ENCODE data around the gene CCDC51. TPM values are rescaled to one million over a fixed set of nuclear protein-coding genes. Genes with fewer than 3 reads are reported as not detected.

CCDC51 gene
- total and polyA plus RNA-seq, 2 of the 13 experiments (the other 11 are each of a cell fraction or from before 2014, with no cell fraction given): 18.1 to 29.4 TPM

DNA sequence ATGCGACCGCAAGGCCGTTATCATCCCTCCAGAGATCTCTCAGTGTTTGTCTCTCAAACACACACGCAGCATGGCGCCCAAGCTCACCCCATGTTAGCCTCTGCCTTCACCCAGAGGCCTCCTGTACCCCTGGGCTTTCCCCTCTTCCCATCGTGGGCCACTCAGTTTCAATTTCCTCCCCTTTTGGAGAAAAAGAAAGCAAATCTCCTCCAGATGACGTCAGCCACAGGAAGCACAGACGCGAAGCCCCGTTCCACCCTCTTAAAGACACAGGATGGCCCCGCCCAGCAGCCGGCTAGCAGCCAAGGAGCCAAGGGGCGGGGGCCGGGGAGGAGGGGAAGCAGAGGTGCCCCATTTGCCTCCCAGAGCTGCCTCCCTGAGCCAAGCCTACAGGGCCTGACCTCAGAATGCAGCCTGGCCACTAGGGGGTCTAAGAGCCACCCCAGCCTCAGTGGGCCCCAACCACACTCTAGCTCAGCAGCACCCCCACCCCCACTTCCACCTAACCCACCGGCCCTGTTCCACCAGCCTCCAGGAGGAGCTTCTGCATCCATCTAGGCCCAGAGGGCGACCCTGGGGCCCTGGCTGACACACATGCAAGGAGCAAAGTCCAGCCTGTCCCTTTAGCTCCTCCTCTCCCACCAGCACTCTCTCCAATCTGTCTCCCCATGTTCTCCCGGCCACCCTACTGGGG is 33.2 kb upstream of the CCDC51 start (continued):
- TF ChIP-seq, protein P1, sequence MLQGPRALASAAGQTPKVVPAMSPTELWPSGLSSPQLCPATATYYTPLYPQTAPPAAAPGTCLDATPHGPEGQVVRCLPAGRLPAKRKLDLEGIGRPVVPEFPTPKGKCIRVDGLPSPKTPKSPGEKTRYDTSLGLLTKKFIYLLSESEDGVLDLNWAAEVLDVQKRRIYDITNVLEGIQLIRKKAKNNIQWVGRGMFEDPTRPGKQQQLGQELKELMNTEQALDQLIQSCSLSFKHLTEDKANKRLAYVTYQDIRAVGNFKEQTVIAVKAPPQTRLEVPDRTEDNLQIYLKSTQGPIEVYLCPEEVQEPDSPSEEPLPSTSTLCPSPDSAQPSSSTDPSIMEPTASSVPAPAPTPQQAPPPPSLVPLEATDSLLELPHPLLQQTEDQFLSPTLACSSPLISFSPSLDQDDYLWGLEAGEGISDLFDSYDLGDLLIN (CRISPR knock-in tag; IDR thresholded peaks at IDR 0.05; ENCODE audit: borderline replicate concordance): no peak
- TF ChIP-seq HMG20A (CRISPR knock-in tag; IDR thresholded peaks at IDR 0.05; ENCODE audit: borderline replicate concordance) (peak; percentile 22; the same call in 1 of the 2 replicates), ZNF460 (CRISPR knock-in tag; IDR thresholded peaks at IDR 0.05; ENCODE audit: borderline replicate concordance) (no peak), ZNF660 (CRISPR knock-in tag; IDR thresholded peaks at IDR 0.05; ENCODE audit: borderline replicate concordance, low read depth) (no peak), HCFC1 (IDR thresholded peaks at IDR 0.05; ENCODE audit: low read depth, low read length) (no peak), PHB2 (IDR thresholded peaks at IDR 0.05; ENCODE audit: partially characterized antibody) (no peak), ZNF136 (CRISPR knock-in tag; IDR thresholded peaks at IDR 0.05; ENCODE audit: low read depth) (no peak), SUZ12 (IDR thresholded peaks at IDR 0.05; ENCODE audit: low read depth, low read length) (no peak), HNRNPLL (IDR thresholded peaks at IDR 0.05; ENCODE audit: low read depth, low read length, poor library complexity, severe bottlenecking) (no peak), ELF3 (CRISPR knock-in tag; IDR thresholded peaks at IDR 0.05) (peak; percentile 10; the same call in 1 of the 2 replicates), STAG1 (CRISPR knock-in tag; IDR thresholded peaks at IDR 0.05) (peak; percentile 22; the same call in 1 of the 2 replicates), ZNF451 (CRISPR knock-in tag; IDR thresholded peaks at IDR 0.05) (no peak), SAP130 (CRISPR knock-in tag; IDR thresholded peaks at IDR 0.05; ENCODE audit: low read depth) (peak; percentile 74), ZNF749 (CRISPR knock-in tag; IDR thresholded peaks at IDR 0.05; ENCODE audit: borderline replicate concordance) (0 out of 2 replicates have a peak, but pooled peaks have one; percentile 52), SCMH1 (CRISPR knock-in tag; IDR thresholded peaks at IDR 0.05; ENCODE audit: borderline replicate concordance) (no peak), ARNT2 (CRISPR knock-in tag; IDR thresholded peaks at IDR 0.05; ENCODE audit: low read depth) (no peak), ARID2 (CRISPR knock-in tag; IDR thresholded peaks at IDR 0.05; ENCODE audit: borderline replicate concordance) (no peak), KLF13 (CRISPR knock-in tag; IDR thresholded peaks at IDR 0.05) (no peak)
- TF ChIP-seq, protein P2, sequence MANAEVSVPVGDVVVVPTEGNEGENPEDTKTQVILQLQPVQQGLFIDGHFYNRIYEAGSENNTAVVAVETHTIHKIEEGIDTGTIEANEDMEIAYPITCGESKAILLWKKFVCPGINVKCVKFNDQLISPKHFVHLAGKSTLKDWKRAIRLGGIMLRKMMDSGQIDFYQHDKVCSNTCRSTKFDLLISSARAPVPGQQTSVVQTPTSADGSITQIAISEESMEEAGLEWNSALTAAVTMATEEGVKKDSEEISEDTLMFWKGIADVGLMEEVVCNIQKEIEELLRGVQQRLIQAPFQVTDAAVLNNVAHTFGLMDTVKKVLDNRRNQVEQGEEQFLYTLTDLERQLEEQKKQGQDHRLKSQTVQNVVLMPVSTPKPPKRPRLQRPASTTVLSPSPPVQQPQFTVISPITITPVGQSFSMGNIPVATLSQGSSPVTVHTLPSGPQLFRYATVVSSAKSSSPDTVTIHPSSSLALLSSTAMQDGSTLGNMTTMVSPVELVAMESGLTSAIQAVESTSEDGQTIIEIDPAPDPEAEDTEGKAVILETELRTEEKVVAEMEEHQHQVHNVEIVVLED (CRISPR knock-in tag; IDR thresholded peaks at IDR 0.05; ENCODE audit: borderline replicate concordance): peak; percentile 46; the same call in 1 of the 2 replicates
- TF ChIP-seq, protein P3, sequence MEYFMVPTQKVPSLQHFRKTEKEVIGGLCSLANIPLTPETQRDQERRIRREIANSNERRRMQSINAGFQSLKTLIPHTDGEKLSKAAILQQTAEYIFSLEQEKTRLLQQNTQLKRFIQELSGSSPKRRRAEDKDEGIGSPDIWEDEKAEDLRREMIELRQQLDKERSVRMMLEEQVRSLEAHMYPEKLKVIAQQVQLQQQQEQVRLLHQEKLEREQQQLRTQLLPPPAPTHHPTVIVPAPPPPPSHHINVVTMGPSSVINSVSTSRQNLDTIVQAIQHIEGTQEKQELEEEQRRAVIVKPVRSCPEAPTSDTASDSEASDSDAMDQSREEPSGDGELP (IDR thresholded peaks at IDR 0.05; ENCODE audit: borderline replicate concordance, low read depth): peak; percentile 58; the same call in 1 of the 2 replicates
- TF ChIP-seq, protein P4, sequence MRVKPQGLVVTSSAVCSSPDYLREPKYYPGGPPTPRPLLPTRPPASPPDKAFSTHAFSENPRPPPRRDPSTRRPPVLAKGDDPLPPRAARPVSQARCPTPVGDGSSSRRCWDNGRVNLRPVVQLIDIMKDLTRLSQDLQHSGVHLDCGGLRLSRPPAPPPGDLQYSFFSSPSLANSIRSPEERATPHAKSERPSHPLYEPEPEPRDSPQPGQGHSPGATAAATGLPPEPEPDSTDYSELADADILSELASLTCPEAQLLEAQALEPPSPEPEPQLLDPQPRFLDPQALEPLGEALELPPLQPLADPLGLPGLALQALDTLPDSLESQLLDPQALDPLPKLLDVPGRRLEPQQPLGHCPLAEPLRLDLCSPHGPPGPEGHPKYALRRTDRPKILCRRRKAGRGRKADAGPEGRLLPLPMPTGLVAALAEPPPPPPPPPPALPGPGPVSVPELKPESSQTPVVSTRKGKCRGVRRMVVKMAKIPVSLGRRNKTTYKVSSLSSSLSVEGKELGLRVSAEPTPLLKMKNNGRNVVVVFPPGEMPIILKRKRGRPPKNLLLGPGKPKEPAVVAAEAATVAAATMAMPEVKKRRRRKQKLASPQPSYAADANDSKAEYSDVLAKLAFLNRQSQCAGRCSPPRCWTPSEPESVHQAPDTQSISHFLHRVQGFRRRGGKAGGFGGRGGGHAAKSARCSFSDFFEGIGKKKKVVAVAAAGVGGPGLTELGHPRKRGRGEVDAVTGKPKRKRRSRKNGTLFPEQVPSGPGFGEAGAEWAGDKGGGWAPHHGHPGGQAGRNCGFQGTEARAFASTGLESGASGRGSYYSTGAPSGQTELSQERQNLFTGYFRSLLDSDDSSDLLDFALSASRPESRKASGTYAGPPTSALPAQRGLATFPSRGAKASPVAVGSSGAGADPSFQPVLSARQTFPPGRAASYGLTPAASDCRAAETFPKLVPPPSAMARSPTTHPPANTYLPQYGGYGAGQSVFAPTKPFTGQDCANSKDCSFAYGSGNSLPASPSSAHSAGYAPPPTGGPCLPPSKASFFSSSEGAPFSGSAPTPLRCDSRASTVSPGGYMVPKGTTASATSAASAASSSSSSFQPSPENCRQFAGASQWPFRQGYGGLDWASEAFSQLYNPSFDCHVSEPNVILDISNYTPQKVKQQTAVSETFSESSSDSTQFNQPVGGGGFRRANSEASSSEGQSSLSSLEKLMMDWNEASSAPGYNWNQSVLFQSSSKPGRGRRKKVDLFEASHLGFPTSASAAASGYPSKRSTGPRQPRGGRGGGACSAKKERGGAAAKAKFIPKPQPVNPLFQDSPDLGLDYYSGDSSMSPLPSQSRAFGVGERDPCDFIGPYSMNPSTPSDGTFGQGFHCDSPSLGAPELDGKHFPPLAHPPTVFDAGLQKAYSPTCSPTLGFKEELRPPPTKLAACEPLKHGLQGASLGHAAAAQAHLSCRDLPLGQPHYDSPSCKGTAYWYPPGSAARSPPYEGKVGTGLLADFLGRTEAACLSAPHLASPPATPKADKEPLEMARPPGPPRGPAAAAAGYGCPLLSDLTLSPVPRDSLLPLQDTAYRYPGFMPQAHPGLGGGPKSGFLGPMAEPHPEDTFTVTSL (CRISPR knock-in tag; IDR thresholded peaks at IDR 0.05; ENCODE audit: borderline replicate concordance): no peak

Measured in HepG2 (cell line).